Suprapubic skin (tissue), 3 donors: ENCODE results near the gene KATNB1.
"Not testable (repeated sequence)": the region's sequence is repeated elsewhere in the genome, so short reads cannot be mapped to it uniquely, and the experiment has no call there.

ENCODE experiments used
- CTCF ChIP-seq, 2 donors: fragments of 200-600 bp in 1 of 2; fragments of 450-650 bp in 1 of 2; sonication (generic) in 1 of 2; IDR thresholded peaks; one replicate each; pipeline ENCODE4 v1.5.1; 2016 to 2019; ENCODE audit warnings: antibody characterized with exemption in 2 of 2, mild to moderate bottlenecking in 1 of 2, moderate library complexity in 1 of 2
- POLR2A ChIP-seq, 2 donors: fragments of 450-650 bp; IDR thresholded peaks; one replicate each; pipeline ENCODE4 v1.6.1; 2017; ENCODE audit warnings: antibody characterized with exemption in 2 of 2, mild to moderate bottlenecking in 2 of 2, moderate library complexity in 2 of 2

DNA sequence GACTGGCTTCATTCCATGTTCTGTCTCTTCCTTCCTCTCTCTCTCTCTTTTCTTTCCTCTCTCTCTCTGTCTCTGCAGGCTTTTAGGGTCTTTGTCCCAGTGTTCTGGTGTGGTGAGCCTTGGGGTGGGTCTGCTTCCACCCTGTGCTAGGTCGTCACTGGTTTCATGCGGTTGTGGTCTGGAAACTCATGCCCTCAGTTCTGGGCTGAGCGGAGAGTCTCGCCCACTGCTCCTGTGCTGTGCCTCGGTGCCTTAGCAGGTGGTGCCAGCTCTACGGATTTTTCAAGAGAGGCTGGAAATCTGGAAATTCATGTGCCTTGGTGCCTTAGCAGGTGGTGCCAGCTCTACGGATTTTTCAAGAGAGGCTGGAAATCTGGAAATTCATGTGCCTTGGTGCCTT, 10.7 kb downstream of the KATNB1 start:
- not testable (repeated sequence) for TF ChIP-seq CTCF, POLR2A (IDR thresholded peaks at IDR 0.05)
